EH (cell line): ENCODE results near the gene SLC12A4.
"Not testable (repeated sequence)": the region's sequence is repeated elsewhere in the genome, so short reads cannot be mapped to it uniquely, and the experiment has no call there.

Source experiments
- DNase-seq: peaks from one replicate; pipeline ENCODE4 v3.0.0-alpha.2; 2015; ENCODE audit warnings: low read depth

The SLC12A4 gene

DNA sequence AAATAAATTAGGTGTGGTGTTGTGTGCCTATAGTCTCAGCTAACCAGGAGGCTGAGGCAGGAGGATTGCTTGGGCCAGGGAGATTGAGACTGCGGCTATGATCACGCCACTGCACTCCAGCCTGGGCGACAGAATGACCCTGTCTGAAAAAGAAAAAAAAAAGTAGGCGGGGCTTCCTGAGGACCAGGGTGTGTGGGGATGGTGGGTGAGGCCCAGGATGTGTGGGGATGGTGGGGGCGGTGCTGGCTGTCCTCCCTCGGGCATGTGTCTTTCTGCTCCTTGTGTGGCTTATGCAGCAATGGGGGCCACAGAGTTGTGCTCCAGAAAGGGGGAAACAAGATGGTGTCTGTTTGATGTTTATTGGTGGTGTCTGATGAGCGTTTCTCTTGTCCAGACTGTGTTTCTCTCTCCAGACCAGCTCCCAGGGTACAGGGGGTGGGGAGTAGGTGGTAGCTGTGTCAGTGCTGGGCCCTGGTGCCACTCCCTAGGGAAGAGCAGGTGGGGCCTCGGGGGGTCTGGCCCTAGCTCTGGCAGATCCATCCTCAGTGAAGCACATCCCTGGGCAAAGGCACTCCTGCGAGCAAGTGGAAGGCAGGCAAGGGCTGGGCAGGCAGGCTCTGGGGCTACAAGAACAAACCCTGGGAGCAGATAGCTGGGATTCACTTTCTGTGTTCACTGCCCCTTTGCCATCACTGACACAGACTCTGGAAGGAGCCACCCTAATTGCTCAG, 26.8 kb downstream of the SLC12A4 start:
- DNase-seq: no peak

DNA sequence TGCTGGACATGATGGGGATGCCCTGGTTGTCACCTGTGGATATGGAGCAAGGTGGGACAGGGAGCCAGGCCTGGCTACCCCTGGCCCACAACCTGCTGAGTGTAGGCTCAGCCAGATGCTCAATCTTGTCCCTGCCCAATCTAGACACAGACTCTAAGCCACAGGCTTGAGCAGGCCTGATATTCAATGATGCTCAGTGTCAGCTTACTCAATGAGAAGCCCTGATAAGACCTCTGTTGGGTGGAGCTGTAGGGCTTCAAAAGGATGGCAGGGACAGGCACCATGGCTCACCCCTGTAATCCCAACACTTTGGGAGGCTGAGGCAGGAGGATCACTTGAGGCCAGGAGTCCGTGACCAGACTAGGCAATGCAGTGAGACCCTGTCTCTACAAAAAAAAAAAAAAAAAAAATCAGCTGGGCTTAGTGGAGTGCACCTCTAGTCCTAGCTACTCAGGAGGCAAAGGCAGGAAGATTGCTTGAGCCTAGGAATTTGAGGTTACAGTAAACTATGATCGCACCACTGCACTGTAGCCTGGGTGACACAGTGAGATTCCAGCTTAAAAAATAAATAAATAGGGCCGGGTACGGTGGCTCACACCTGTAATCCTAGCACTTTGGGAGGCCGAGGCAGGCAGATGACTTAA, 27.9 kb downstream of the SLC12A4 start:
- DNase-seq: no peak

DNA sequence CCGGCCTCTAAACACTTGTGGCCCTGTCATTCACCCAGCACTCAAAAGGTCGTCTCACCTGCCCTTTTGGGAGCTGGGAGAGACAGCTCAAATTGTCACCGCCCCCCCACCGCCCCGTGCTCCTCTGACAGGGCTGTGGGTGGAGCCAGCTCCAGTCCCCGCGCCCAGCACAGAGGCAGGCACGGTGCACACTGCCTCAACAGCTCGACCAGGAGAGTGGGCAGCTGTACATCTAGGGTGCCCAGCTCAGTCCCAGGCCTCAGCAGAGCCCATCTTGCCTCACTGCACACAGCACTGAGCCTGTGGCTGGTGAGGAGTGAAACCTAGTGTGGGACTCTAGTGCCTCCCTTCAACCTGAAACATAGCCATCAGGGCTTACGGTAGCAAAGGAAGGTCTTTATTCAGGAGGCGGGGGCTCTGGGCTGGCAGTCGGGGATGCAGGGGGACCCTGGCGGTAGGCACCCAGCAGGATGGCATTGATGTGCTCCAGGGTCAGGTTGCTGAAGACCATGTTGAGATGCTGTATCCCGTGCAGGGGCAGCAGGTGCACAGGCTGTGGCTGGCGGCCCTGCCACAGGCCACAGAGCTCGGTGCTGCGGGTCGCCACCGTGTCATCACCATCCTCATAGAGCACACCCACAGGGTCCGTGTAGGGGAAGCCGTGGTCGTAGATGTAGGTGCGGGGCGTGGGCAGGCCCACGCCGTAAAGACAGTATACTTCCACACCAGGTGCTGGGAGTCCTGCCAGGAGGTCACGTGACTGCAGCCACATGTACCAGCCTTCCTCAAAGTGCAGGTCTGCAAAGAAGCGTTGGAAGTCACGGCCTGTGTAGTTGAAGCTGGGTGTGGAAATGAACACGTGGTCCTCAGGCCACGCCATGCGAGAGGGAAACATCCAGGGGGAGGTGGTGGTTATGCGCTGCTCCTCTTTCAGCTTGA, 28.7 kb downstream of the SLC12A4 start:
- DNase-seq: no peak

DNA sequence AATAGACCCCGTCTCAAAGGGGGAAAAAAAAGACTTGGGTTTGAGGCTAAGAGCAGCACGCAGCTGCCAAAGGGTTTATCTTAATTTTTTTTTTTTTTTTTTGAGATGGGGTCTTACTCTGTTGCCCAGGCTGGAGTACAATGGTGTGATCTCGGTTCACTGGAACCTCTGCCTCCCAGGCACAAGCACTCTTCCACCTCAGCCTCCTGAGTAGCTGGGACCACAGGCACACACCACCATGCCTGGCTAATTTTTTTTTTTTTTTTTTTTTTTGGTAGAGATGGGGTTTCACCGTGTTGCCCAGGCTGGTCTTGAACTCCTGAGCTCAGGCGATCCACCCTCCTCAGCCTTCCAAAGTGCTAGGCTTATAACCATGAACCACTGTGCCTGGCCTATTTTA, 30.7 kb downstream of the SLC12A4 start:
- DNase-seq: not testable (repeated sequence)

DNA sequence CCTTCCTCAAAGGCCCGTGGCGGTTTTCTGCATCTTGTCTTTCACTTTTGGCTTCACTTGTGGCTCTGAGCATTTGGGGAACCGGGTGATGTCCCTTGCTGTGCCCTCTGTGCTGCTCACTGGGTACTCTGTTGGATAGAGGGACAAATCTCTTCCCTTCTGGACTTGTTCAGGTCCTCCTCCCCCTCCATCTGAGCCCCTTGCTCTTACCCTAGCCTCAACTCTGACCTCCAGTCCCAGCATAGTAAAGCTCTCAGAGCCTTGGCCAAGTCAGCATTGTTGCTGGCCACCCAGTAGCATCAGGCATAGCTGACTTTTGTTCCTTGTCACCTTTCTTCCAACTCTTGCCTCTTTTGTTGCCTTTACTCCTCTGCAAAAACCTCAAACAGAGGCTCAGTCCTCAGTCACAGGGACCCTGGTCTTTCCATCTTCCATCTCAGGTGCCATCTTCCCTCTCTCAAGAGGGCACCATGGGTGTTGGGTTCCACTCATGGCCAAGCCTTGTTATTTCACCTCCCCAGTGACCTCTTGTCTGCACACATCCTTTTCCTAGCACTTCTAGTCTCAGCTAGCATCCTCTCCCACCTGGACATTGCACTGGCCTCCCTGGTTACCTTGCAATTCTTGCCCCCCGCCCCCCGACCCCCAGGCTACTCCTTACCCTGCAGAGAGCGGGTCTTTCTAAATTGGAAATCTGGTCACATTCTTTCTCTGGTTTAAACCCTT, 31.4 kb downstream of the SLC12A4 start:
- no peak for DNase-seq

DNA sequence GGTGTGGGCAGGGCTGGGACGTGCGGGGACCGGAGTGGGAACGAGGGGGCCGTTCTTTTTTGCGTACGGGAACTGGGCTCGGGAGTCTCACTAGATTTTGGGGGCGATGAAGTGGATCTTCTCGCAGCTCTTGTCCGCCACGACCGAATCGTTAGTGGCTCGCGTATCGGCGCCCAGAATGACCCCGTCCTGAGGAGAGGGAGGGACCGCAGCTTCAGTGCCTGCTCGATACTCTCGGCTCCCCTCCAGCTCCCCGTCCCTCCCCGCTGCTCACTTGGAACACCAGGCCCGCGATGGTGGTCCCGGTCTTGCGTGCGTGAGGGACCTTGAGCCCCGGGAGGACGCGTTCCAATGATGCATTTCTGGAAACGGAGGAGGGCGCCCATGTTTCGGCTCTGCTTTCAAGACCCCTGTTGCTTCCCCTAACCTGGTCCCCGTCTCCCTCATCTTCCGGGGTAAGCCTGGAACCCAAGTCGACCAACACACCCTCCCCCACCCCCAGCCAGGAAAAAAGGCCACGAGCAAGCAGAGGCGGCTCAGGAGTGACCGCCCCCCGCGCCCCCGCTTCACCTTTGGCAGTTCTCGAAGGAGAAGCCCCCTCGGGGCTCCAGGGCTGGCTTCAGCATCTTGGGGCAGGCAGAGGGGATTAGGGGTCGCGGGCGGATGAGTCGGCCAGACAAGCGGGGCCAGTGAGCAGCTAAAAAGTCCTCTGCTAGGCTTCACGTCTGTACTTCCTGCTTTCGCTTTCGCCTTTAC, 32.1 kb downstream of the SLC12A4 start, which contains the start of gene PSMB10:
Gene PSMB10 (minus strand): TSS at position 727 of the 756 bp plus-strand sequence. CDS start 101 bp downstream, at position 626.
- peak; percentile 86 for DNase-seq

DNA sequence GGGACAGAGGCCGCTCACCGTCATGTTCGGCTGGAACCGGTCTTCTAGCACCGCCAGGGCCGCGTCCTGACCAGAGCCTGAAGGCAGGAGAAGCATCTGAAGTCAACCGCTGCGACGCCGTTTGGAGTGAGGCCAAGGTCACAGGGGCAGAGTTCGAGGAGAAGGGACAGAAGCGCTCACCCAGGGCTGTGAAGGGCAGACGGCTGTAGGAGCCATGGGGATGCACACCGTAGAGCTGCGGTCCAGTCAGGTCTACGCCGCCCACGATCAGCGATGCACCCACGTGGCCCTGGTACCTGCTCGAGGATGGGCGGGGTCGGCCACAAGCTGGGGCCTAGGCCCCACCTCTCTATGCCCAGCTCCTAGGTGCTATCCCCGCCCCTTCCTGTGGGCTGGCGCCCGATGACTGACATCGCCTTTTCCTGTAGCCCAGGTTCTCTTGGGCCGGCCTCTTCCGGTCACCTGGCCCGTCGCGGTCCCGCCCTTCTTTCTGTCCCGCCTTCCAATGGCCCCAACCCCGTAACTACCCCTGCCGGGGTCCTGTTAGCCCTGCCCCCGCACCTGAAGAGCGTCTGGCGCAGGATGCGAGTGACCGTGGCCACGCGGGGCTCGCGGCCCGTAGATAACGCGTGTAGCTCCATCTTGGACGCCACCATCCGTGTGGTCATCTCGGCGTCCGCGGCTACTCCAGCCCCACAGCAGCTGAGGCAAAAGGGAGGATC, 32.9 kb downstream of the SLC12A4 start:
- DNase-seq: peak; percentile 95

DNA sequence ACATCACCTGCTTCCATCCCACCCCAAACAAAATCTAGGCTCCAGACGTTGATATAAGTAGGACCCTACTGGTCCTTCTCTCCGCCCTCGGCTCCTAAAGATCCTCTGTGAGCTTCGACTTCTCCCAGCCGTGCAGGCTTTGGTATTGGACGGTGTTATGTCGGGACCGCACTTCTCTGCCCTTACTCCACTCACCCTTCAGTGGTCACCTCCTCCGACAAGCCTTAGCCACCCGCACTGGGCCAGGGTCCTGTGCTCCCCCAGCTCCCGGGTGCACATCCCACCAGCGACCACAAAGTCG, 33.4 kb downstream of the SLC12A4 start:
- peak; percentile 26 for DNase-seq

DNA sequence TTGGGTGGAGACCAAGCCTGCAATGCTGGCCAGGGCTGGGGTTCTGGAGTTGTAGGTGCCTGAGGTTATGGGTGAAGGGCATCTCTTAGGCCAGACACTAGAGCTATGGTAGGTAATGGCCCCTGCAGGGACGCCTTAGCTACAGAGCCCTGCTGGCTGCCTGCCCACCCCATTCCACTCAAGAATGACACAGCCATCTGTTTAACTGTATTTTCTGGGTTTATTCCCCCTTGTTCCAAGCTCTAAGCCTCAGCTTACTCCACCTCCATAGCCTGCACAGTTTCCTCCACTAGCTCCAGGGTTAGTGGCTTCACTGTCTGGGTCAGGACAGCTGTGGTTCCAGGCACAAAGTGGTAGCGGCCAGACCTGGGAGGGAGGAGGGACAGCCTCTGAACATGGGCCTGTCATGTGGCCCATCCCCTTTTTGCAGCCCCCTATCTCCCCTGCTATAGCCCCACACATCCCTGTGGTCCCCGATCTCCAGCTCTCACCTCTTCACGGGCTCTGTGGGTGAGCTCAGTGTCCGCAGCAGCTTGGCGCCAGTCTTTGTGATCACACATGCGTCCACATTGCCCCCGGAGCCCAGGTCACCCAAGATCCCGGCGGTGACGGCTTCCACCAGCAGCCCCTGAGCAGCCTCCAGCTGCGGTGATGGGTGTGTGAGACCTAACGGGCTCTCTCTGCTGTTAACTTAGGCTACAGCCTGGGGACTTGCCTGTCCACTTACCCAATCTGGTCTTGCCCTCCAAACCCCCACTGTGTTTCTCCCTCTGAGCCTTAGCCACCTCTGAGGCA, 33.9 kb downstream of the SLC12A4 start:
- DNase-seq: peak; percentile 30

DNA sequence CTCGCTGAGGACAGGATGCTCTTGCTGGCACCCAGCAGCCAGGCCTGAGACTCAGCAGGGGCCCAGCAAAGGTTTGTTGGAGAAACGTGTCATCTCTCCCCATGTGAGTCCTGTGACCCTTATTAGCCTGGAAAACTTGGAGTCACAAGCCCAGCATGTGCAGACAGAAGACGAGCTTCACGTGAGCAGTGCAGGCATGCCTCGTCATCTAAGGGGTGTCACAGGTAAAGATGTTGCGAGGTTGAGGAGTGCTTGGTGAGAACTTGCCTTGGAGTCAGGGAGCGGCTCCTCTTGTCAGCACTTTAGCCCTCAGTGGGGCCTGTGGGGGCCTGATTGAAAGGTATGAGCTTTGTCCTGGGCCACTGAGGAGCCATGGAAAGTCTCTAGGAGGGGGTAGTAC, 34.6 kb downstream of the SLC12A4 start:
- no peak for DNase-seq

DNA sequence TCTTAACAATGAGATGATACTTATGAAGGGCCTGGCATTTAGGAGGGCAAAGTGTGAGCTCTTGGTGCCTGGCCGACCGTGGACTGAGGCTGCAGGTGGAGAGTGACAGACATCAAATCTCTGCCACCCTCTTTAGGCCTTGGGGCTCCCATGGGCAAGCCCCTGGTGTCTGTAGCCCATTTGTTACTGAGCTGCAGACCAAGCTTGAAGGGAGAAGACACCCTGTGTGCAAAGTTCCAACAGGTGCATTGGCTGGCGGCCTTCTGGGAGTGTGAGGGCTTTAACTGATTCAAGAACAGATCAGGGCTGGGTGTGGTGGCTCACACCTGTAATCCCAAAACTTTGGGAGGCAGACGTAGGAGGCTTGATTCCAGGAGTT, 36.0 kb downstream of the SLC12A4 start:
- no peak for DNase-seq

DNA sequence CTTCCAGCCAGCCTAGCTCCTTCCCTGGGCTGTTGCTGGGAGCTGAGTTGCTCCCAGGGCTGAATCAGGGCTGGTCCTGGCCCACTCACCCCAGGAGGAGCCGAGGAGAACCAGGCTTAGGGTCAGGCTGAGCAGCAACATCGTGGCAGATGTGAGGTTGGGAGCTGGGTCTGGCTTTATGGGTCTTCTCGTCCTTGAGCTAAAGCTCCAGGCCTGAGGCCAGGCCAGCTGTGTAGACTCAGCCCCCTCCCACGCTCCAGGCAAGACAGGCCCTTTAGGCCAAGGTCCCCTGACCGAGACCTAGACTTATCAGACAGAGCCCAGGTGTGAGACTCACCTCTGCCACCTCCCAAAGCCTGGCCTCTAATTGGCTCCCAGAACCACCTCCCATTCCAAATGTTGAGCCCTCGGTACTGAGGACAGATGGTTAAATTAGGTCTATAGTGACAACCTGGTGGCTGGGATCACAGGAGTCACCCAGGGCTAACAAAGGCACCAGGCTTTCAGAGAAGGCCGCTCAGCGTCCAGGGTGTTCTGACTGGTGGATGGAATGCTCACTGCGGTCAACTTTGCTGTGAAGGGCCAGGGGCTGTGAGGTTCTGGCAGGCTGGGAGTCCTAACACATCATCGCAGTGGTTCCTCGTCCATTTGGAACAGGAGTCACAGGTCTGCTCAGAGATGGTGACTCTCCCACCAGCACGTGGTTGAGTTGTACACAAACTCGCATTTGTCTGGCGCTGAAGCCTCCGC, 36.5 kb downstream of the SLC12A4 start, which contains the start of gene CTRL:
Gene CTRL (minus strand): TSS at position 151 of the 750 bp plus-strand sequence. CDS start 10 bp downstream, at position 141.
- DNase-seq: no peak

DNA sequence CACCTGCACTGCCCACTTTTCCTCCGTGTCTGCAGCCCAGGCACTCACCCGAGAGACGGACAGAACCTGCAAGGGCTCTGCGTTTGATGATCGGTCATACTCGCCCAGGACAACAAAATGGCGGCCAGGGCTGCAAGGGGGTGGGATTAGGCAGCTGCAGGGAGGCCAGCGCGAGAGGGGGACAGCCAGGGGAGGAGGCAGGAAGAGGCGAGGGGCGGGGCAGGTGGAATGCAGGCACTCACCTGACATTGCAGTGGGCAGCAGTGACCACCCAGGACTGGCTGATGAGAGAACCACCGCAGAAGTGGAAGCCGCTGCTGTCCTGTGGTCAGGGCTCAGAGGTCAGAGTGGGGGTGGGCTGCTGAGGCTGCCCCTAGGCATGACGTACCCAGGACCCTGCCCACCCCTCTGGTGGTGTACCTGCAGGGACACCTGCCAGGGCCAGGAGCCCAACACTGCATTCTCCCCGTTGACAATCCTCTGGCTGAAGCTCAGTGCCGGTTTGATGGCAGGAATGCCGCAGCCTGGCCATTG, 37.7 kb downstream of the SLC12A4 start:
- no peak for DNase-seq

DNA sequence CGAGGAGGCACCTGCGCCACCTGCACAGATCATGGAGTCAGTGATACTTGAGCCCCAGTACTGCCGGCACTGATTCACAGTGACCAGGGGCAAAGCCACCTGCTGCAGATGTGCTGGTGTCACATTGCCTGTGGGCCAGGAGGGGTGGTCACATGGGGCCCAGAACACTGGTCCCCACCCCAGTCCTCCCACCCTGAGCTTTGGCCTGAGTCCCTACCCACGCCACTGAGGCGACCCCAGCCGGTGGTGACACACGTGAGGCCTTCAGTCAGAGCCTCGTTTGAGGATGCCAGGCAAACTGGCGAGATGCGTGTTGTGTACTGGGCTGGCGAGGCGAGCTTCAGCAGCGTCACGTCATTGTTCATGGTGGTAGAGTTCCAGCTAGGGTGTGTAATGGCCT, 38.2 kb downstream of the SLC12A4 start:
- no peak for DNase-seq

DNA sequence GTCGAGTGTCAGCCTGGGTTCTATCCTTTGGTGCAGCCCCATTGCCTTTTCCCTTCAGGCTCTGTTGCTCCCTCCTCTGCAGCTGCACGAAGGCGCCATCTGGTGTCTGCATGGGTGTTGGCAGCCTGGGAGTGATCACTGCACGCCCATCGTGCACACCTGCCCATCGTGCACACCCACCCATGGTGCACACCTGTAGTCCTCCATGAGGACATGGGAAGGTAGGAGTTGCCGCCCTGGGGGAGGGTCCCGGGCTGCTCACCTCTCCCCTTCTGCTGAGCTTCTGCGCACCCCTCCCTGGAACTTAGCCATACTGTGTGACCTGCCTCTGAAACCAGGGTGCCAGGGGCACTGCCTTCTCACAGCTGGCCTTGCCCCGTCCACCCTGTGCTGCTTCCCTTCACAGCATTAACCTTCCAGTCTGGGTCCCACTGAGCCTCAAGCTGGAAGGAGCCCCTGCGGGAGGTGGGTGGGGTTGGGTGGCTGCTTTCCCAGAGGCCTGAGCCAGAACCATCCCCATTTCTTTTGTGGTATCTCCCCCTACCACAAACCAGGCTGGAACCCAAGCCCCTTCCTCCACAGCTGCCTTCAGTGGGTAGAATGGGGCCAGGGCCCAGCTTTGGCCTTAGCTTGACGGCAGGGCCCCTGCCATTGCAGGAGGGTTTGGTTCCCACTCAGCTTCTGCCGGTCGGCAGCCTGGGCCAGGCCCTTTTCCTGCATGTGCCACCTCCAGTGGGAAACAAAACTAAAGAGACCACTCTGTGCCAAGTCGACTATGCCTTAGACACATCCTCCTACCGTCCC, 39.7 kb downstream of the SLC12A4 start:
- peak; percentile 69 for DNase-seq

DNA sequence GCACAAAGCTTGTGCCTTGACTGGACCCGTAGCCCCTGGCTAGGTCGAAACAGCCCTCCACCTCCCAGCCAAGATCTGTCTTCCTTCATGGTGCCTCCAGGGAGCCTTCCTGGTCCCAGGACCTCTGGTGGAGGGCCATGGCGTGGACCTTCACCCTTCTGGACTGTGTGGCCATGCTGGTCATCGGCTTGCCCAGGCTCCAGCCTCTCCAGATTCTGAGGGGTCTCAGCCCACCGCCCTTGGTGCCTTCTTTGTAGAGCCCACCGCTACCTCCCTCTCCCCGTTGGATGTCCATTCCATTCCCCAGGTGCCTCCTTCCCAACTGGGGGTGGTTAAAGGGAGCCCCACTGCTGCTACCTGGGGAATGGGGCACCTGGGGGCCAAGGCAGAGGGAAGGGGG, 40.3 kb downstream of the SLC12A4 start:
- no peak for DNase-seq

DNA sequence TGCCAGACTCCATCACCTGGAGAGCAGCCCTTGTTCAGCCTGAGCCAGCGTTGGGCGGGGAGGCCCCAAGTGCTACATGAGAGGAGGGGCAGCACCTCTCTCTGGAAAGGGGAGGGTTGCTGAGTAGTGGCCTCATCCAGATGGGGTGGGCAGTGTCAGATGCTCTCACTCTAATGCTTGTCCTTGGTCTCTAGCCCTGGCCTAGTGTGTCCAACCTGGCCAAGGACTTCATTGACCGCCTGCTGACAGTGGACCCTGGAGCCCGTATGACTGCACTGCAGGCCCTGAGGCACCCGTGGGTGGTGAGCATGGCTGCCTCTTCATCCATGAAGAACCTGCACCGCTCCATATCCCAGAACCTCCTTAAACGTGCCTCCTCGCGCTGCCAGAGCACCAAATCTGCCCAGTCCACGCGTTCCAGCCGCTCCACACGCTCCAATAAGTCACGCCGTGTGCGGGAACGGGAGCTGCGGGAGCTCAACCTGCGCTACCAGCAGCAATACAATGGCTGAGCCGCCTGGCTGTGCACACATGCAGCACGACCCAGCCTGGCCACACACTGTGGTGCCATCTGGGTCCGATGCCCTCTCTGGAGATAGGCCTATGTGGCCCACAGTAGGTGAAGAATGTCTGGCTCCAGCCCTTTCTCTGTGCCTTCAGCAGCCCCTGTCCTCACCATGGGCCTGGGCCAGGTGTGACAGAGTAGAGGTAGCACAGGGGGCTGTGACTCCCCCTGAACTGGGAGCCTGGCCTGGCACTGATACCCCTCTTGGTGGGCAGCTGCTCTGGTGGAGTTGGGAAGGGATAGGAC, 41.1 kb downstream of the SLC12A4 start:
- DNase-seq: no peak
